ENCODE data around the gene P2RX7. TPM values are rescaled to one million over a fixed set of nuclear protein-coding genes. Genes with fewer than 3 reads are reported as not detected.

The P2RX7 gene
- total RNA-seq (0.80 and 0.90 TPM in 2 replicates), polyA plus RNA-seq (1.1 and 1.7 TPM in 2 replicates)

DNA sequence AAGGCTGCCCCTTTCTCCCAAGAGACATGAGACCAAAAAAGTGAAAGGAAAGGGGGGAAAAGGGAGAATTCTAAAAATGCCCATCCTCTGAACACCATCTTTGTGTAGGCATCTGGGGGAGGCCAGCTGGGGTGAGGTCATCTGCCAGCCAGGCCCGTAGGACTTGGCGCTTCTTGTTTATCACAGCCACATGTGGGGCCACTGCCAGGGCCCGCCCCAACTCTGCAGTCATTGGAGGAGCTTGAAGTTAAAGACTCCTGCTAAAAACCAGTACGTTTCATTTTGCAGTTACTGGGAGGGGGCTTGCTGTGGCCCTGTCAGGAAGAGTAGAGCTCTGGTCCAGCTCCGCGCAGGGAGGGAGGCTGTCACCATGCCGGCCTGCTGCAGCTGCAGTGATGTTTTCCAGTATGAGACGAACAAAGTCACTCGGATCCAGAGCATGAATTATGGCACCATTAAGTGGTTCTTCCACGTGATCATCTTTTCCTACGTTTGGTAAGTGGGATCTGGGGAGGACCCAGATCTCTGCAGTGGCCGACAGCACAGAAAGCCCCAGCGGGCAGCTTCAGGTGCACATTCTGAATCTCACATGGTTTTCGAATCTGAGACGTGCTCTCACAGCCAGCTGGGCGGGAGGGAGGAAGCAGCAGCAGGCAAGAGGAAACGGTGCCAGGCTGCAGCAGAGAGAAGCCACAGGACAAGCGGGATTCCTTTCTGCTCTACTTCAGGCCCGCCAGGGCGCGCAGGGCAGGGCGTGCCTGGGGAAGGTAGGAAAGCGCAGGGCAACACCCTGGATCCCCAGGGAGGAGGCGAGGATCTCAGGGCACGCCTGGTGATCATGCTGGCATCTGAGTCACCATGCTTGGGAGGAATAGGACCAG lies at the start of gene P2RX7:
Gene P2RX7 (plus strand): TSS at position 276 of the 881 bp plus-strand sequence. CDS start 95 bp downstream, at position 371.
- DNase-seq (ENCODE audit: low spot score): peak; percentile 48
- no peak for TF ChIP-seq EZH2phosphoT487 (IDR thresholded peaks at IDR 0.05; ENCODE audit: low read depth, severe bottlenecking, unreplicated experiment)
- TF ChIP-seq, protein P1, sequence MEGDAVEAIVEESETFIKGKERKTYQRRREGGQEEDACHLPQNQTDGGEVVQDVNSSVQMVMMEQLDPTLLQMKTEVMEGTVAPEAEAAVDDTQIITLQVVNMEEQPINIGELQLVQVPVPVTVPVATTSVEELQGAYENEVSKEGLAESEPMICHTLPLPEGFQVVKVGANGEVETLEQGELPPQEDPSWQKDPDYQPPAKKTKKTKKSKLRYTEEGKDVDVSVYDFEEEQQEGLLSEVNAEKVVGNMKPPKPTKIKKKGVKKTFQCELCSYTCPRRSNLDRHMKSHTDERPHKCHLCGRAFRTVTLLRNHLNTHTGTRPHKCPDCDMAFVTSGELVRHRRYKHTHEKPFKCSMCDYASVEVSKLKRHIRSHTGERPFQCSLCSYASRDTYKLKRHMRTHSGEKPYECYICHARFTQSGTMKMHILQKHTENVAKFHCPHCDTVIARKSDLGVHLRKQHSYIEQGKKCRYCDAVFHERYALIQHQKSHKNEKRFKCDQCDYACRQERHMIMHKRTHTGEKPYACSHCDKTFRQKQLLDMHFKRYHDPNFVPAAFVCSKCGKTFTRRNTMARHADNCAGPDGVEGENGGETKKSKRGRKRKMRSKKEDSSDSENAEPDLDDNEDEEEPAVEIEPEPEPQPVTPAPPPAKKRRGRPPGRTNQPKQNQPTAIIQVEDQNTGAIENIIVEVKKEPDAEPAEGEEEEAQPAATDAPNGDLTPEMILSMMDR (IDR thresholded peaks at IDR 0.05; ENCODE audit: poor library complexity): no peak
- no peak for TF ChIP-seq EZH2 (IDR thresholded peaks at IDR 0.05; ENCODE audit: borderline replicate concordance)
- Histone ChIP-seq H3K36me3 (replicated peaks; ENCODE audit: insufficient read depth, low read depth) (no peaks in the 10 kb centered on the region), H3K4me3 (no peak within 1 kb of the TSS), H3K27me3 (no peaks in the 10 kb centered on the region), H4K20me1 (ENCODE audit: insufficient read depth, poor library complexity, severe bottlenecking) (no peaks in the 10 kb centered on the region), H3K4me1 (ENCODE audit: insufficient read depth) (peaks cover 11% of the 10 kb centered on the region), H3K79me2 (no peaks in the 10 kb centered on the region), H3K9me3 (ENCODE audit: low read depth) (no peaks in the 10 kb centered on the region), H3K9me2 (replicated peaks; ENCODE audit: insufficient read depth) (no peaks in the 10 kb centered on the region), H3K27ac (peak within 1 kb of the TSS; percentile 32), H2AFZ (peak within 1 kb of the TSS; percentile 65), H3K4me2 (peak within 1 kb of the TSS; percentile 77)
- WGBS (ENCODE audit: low lambda C conversion rate, missing lambda C conversion rate): 30% methylated on average over 25 of the region's 25 CpGs

DNA sequence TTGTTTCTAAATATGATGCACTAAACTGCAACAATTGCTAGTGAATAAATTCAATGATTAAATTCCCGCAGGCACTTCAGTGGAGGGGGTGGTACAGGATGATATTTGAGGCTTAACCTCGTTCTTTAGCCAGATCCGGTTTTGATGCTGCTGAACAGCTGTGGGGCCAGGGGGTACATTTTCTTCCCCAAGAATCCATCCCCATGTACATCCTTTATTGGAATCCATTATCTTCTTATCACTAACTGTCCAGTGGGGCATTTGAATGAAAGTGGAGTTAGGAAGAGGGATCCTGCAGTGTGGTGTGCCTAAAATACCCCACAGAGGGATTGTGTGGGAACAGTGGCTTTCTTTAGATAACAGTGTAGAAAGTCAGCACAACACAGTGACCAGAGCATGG lies 48.4 kb upstream of the P2RX7 start:
- TF ChIP-seq EZH2 (IDR thresholded peaks at IDR 0.05; ENCODE audit: borderline replicate concordance): no peak
- TF ChIP-seq EZH2phosphoT487 (IDR thresholded peaks at IDR 0.05; ENCODE audit: low read depth, severe bottlenecking, unreplicated experiment): no peak
- TF ChIP-seq, protein P1 (IDR thresholded peaks at IDR 0.05; ENCODE audit: poor library complexity): no peak
- Histone ChIP-seq H4K20me1 (ENCODE audit: insufficient read depth, poor library complexity, severe bottlenecking) (no peaks in the 10 kb centered on the region), H3K4me1 (ENCODE audit: insufficient read depth) (no peaks in the 10 kb centered on the region), H3K79me2 (no peaks in the 10 kb centered on the region), H3K9me3 (ENCODE audit: low read depth) (no peaks in the 10 kb centered on the region), H3K27ac (no peak overlapping the region), H3K27me3 (no peaks in the 10 kb centered on the region), H3K9me2 (replicated peaks; ENCODE audit: insufficient read depth) (no peaks in the 10 kb centered on the region), H3K4me2 (no peak overlapping the region), H2AFZ (no peak overlapping the region), H3K4me3 (no peak overlapping the region), H3K36me3 (replicated peaks; ENCODE audit: insufficient read depth, low read depth) (no peaks in the 10 kb centered on the region)
- no peak for DNase-seq (ENCODE audit: low spot score)
- WGBS (ENCODE audit: low lambda C conversion rate, missing lambda C conversion rate): 82% methylated on average over 3 of the region's 3 CpGs

DNA sequence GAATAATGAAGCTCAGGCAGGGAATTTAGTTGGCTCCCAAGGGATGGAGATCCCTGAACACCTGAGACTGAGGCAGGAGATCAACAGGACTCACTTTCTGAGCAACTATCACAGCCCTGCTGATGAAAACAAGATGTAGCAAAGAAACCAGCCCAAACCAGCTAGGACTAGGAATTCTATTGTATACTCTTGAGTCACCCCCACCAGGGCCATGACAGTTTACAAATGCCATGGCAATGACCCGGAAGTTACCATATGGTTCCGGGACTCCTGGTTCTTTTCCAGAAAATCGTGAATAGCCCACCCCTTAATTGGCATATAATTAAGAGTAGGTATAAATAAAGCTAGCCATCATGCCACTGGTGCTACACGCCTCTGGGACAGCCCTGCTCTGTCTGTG lies 47.6 kb upstream of the P2RX7 start:
- 90% methylated on average over 4 of the region's 4 CpGs for WGBS (ENCODE audit: low lambda C conversion rate, missing lambda C conversion rate)
- Histone ChIP-seq H3K79me2 (no peaks in the 10 kb centered on the region), H3K9me2 (replicated peaks; ENCODE audit: insufficient read depth) (no peaks in the 10 kb centered on the region), H3K27me3 (no peaks in the 10 kb centered on the region), H3K4me2 (no peak overlapping the region), H3K4me1 (ENCODE audit: insufficient read depth) (no peaks in the 10 kb centered on the region), H3K9me3 (ENCODE audit: low read depth) (no peaks in the 10 kb centered on the region), H3K36me3 (replicated peaks; ENCODE audit: insufficient read depth, low read depth) (no peaks in the 10 kb centered on the region), H4K20me1 (ENCODE audit: insufficient read depth, poor library complexity, severe bottlenecking) (no peaks in the 10 kb centered on the region), H3K27ac (no peak overlapping the region), H3K4me3 (no peak overlapping the region), H2AFZ (no peak overlapping the region)
- DNase-seq (ENCODE audit: low spot score): no peak
- TF ChIP-seq EZH2phosphoT487 (IDR thresholded peaks at IDR 0.05; ENCODE audit: low read depth, severe bottlenecking, unreplicated experiment) (no peak), EZH2 (IDR thresholded peaks at IDR 0.05; ENCODE audit: borderline replicate concordance) (no peak)
- TF ChIP-seq, protein P1 (IDR thresholded peaks at IDR 0.05; ENCODE audit: poor library complexity): no peak
